ENCODE measurements around the gene KIF9.
"Not testable (repeated sequence)": the region's sequence is repeated elsewhere in the genome, so short reads cannot be mapped to it uniquely, and the experiment has no call there.

The KIF9 gene

DNA sequence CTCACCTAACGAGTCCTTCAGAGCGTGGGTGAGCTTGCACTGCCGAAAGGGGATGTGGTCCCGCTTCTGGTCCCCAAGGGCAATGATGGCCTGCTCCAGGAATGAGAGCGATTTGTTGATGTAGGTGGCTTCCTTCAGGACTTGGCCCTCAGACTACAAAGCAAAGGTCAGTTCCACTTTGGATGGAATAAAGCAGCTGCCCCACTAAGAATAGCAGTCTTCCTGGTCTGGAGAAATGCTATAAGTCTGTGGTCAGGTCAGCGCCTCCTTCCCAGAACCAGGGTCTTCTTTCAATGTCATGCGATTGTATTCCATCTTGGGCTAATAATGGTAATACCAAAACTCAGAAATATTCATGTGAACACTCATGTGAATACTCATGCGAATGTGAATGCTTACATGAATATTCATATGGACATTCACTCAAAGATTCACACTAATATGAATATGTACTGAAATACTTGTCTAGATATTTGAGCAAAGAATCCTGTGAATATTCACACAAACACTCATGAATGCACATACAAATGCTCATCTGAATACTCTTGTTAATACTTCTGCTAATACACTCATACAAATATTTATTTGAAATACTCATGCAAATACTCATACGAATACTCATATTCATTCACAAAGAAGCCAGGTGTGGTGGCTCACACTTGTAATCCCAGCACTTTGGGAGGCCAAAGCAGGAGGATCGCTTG lies 16.7 kb downstream of the KIF9 start:
- no peak for DNase-seq (ENCODE audit: low read depth in 2 of 2)
- no peak for TF ChIP-seq CTCF (IDR thresholded peaks at IDR 0.05; ENCODE audit: low read depth, low read length)
- H3K4me3 ChIP-seq (replicated peaks in 1 of 2; ENCODE audit: low read depth in 2 of 2, low read length in 2 of 2) = no peak overlapping the region

DNA sequence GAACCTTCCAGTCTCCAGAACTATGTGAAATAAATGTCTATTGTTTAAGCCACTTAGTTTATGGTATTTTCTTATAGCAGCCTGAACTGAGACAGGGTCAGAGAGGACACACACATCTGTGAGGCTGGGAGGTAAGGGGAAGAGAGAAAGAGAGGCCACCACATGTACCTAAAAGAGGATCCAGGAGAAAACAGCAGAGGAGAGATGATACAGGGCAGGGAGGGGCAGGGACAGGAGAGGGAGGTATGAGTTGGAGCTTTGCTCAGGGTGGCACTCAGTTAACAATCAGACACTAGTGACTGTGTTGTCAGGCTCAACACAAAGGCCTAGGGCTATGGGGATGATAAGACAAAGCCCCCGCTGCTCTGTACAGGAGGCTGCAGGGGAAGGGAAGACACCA lies 17.6 kb downstream of the KIF9 start:
- TF ChIP-seq CTCF (IDR thresholded peaks at IDR 0.05; ENCODE audit: low read depth, low read length) = no peak
- no peak for DNase-seq (ENCODE audit: low read depth in 2 of 2)
- H3K4me3 ChIP-seq (replicated peaks in 1 of 2; ENCODE audit: low read depth in 2 of 2, low read length in 2 of 2) = no peak overlapping the region

- no peak for DNase-seq (ENCODE audit: low read depth in 2 of 2)
- H3K4me3 ChIP-seq (replicated peaks in 1 of 2; ENCODE audit: low read depth in 2 of 2, low read length in 2 of 2) = no peak overlapping the region
- no peak for TF ChIP-seq CTCF (IDR thresholded peaks at IDR 0.05; ENCODE audit: low read depth, low read length)
Observed at GRCh38 chr3:47261301-47261700, 21.3 kb downstream of the KIF9 start.

DNA sequence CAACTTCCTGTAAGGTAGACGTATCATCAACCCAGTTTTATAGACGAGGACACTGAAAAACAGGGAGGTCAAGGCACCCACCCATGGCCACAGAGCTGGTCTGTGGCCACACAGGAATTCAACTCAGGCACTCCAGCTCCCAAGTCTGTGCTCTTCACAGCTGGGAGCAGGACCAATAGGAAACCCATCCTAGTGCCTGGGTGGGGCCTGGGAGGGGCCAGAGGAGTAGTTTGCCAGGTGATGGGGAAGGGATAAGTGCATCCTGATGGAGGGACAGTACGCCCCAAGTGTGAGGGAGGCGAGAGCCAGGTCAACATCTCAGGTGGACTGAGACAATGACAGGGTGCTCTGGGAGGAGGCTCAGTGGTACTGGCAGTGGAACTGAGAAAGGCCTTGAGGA lies 22.0 kb downstream of the KIF9 start:
- no peak for TF ChIP-seq CTCF (IDR thresholded peaks at IDR 0.05; ENCODE audit: low read depth, low read length)
- H3K4me3 ChIP-seq (replicated peaks in 1 of 2; ENCODE audit: low read depth in 2 of 2, low read length in 2 of 2) = no peak overlapping the region
- no peak for DNase-seq (ENCODE audit: low read depth in 2 of 2)

DNA sequence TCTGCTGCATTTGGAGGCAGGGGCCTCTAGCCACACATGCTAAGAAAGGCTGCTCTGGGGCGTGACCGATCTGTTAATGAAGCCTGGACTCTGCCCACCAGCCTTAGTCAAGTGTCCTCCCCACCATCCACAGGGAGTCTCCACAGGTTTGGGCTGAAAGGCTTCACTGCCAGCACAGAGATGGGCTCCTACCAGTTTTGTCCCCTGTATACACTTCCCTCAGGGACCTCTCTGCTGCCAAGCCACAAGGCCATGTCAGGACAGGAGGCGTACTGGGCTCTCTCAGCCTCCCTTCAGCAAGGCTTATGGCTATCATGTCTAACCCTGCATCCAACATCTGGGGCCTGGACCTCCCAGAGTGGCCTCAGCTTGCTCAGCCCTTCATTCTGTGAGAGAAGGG lies 23.5 kb downstream of the KIF9 start:
- no peak for TF ChIP-seq CTCF (IDR thresholded peaks at IDR 0.05; ENCODE audit: low read depth, low read length)

GRCh38 chr3:47256331-47256730 lies 26.3 kb downstream of the KIF9 start:
- DNase-seq (ENCODE audit: low read depth in 2 of 2); H3K4me3 ChIP-seq (replicated peaks in 1 of 2; ENCODE audit: low read depth in 2 of 2, low read length in 2 of 2): not testable (repeated sequence)

More for the DNA sequence above, 23.5 kb downstream of the KIF9 start:
- no peak for DNase-seq (ENCODE audit: low read depth in 2 of 2)
- H3K4me3 ChIP-seq (replicated peaks in 1 of 2; ENCODE audit: low read depth in 2 of 2, low read length in 2 of 2) = no peak overlapping the region

GRCh38 chr3:47251689-47252088 lies 30.9 kb downstream of the KIF9 start:
- TF ChIP-seq CTCF (IDR thresholded peaks at IDR 0.05; ENCODE audit: low read depth, low read length) = no peak
- no peak overlapping the region for H3K4me3 ChIP-seq (replicated peaks in 1 of 2; ENCODE audit: low read depth in 2 of 2, low read length in 2 of 2)
- no peak for DNase-seq (ENCODE audit: low read depth in 2 of 2)

DNA sequence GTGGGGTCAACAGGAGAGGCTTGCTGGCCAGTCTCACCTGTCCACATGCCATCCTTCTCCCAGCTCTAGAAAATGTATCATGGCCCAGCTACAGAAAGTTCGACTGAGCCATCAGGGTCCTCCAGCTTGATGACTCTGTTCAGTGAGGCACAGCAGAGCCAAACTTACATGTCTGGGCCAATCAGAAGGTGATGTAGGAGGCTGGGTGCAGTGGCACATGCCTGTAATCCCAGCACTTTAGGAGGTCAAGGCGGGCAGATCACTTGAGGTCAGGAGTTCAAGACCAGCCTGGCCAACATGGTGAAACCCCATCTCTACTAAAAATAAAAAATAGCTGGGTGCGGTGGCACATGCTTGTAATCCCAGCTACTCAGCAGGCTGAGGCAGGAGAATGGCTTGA lies 31.5 kb downstream of the KIF9 start:
- H3K4me3 ChIP-seq (replicated peaks in 1 of 2; ENCODE audit: low read depth in 2 of 2, low read length in 2 of 2); DNase-seq (ENCODE audit: low read depth in 2 of 2): not testable (repeated sequence)

Measured in cardiac fibroblast (primary cell).